OCI-LY3 (cell line): ENCODE data around the gene PPP4R3B.

Source experiments
- CTCF ChIP-seq: fragments of 200-600, 300-600 bp; sonication (generic); IDR thresholded peaks from 2 replicates; pipeline ENCODE4 v1.5.1; 2014; ENCODE audit warnings: antibody characterized with exemption, low read length, low read depth
- EZH2phosphoT487 ChIP-seq: fragments of 200-600 bp; shearing (Covaris generic); IDR thresholded peaks from 2 replicates; pipeline ENCODE4 v1.6.1; 2018; ENCODE audit warnings: antibody characterized with exemption, mixed run types, low read depth

- TF ChIP-seq EZH2phosphoT487 (no peak), CTCF (no peak)
These were observed 92.5 kb downstream of the PPP4R3B start for GRCh38 chr2:55524884-55525437.
